Measurements from ENCODE around the gene RHOA. TPM values are rescaled to one million over a fixed set of nuclear protein-coding genes. Genes with fewer than 3 reads are reported as not detected.
"Not testable (repeated sequence)": the region's sequence is repeated elsewhere in the genome, so short reads cannot be mapped to it uniquely, and the experiment has no call there.

RHOA gene
- total RNA-seq, 1 donor from 2014 or later = 601 TPM

GRCh38 chr3:49410846-49411534, 786 bp downstream of the RHOA start:
- H3K27me3 ChIP-seq (ENCODE audit: low read depth) = no peaks in the 10 kb centered on the region
- TF ChIP-seq CTCF (IDR thresholded peaks at IDR 0.05) = no peak
- no peaks in the 10 kb centered on the region for H3K9me3 ChIP-seq
- H3K36me3 ChIP-seq = peaks cover 16% of the 10 kb centered on the region
- ATAC-seq (peak in 1 of 2 donors; percentile 63), DNase-seq (no peak)
- peak overlapping the region; percentile 99 for H3K27ac ChIP-seq
- intact Hi-C loops (cut with DNase I) = no loop called here
- peaks cover 71% of the 10 kb centered on the region for H3K4me1 ChIP-seq
- peak overlapping the region; percentile 74 for H3K4me3 ChIP-seq

GRCh38 chr3:49410066-49410845, 1.5 kb downstream of the RHOA start:
- no peaks in the 10 kb centered on the region for H3K27me3 ChIP-seq (ENCODE audit: low read depth)
- ATAC-seq (no peak), DNase-seq (no peak)
- TF ChIP-seq CTCF (IDR thresholded peaks at IDR 0.05) = no peak
- intact Hi-C loops (cut with DNase I) = no loop called here
- peaks cover 9% of the 10 kb centered on the region for H3K36me3 ChIP-seq
- H3K9me3 ChIP-seq = no peaks in the 10 kb centered on the region
- H3K4me3 ChIP-seq = peak overlapping the region; percentile 74
- H3K27ac ChIP-seq = peak overlapping the region; percentile 99
- peaks cover 71% of the 10 kb centered on the region for H3K4me1 ChIP-seq

GRCh38 chr3:49406571-49407565, 4.9 kb downstream of the RHOA start:
- intact Hi-C loops (cut with DNase I) = no loop called here
- Histone ChIP-seq H3K9me3 (no peaks in the 10 kb centered on the region), H3K27ac (peak overlapping the region; percentile 44), H3K4me3 (peak overlapping the region; percentile 9), H3K27me3 (ENCODE audit: low read depth) (no peaks in the 10 kb centered on the region), H3K4me1 (peaks cover 82% of the 10 kb centered on the region), H3K36me3 (peaks cover 11% of the 10 kb centered on the region)
- ATAC-seq (no peak), DNase-seq (peak; percentile 32)
- TF ChIP-seq CTCF (IDR thresholded peaks at IDR 0.05) = no peak

- peak; percentile 44 for DNase-seq
- not testable (repeated sequence) for H3K4me3 ChIP-seq
- ATAC-seq = peak in 1 of 2 donors; percentile 19
Measured at GRCh38 chr3:49405570-49405969, 6.2 kb downstream of the RHOA start.

GRCh38 chr3:49403891-49404290, 7.9 kb downstream of the RHOA start:
- intact Hi-C loops (cut with DNase I) = no loop called here
- DNase-seq = peak; percentile 5
- no peak overlapping the region for H3K4me3 ChIP-seq
- H3K4me1 ChIP-seq = peaks cover 92% of the 10 kb centered on the region
- no peaks in the 10 kb centered on the region for H3K9me3 ChIP-seq
- no peak for TF ChIP-seq CTCF (IDR thresholded peaks at IDR 0.05)
- no peaks in the 10 kb centered on the region for H3K27me3 ChIP-seq (ENCODE audit: low read depth)
- no peak for ATAC-seq
- H3K27ac ChIP-seq = no peak overlapping the region
- peaks cover 19% of the 10 kb centered on the region for H3K36me3 ChIP-seq

More at GRCh38 chr3:49405570-49405969, 6.2 kb downstream of the RHOA start:
- intact Hi-C loops (cut with DNase I); H3K27me3 ChIP-seq (ENCODE audit: low read depth); H3K9me3 ChIP-seq: not testable (repeated sequence)
- H3K27ac ChIP-seq = peak overlapping the region; percentile 63
- H3K36me3 ChIP-seq = peaks cover 19% of the 10 kb centered on the region
- H3K4me1 ChIP-seq = peaks cover 94% of the 10 kb centered on the region

Data from lower lobe of right lung (tissue), 2 donors.